HepG2 (cell line): ENCODE data around the gene AP5B1. TPM values are rescaled to one million over a fixed set of nuclear protein-coding genes. Genes with fewer than 3 reads are reported as not detected.
A peak's percentile ranks its signal among the peaks of the same experiment; 100 is the strongest.

ENCODE experiments used
- ATAC-seq: fragments of 200-7000 bp; cut with Tn5 transposase; 3 replicates; pipeline ENCODE4 v1.9.1; 2020; ENCODE audit warnings: mild to moderate bottlenecking, moderate library complexity
- BruUV-seq: library from RNA; stranded (reverse); fragments of 400-500 nt; replicated peaks from 2 replicates; lab custom pipeline; 2021; lab: Mats Ljungman, UMichigan
- CTCF ChIA-PET: fragments of 300-600 bp; formaldehyde crosslinking; extraction: SDS; loops from one replicate; lab custom pipeline; 2021; ENCODE audit warnings: low total read pairs, inconsistent platforms, low intra/inter-chr PET ratio; lab: Yijun Ruan, JAX
- POLR2A ChIA-PET: fragments of 350-600 bp; sonication (Branson Sonifier 250); formaldehyde crosslinking; loops from one replicate; lab custom pipeline; 2020; ENCODE audit warnings: antibody characterized with exemption, inconsistent platforms; lab: Yijun Ruan, JAX
- DNase-seq: peaks from one replicate; pipeline ENCODE4 v3.0.0-alpha.2; 2015; ENCODE audit warnings: low spot score
- FAIRE-seq: peaks from 3 replicates; lab custom pipeline; 2011; peaks lifted over from hg19 to GRCh38; lab: Jason Lieb, UNC
- H2AFZ ChIP-seq: one replicate; pipeline ENCODE4 v1.6.1; 2011; ENCODE audit warnings: low read length, inconsistent platforms
- H3K27ac ChIP-seq: fragments of 300-600 bp; 3 replicates; pipeline ENCODE4 v1.8.0; 2011; ENCODE audit warnings: mixed run types, mild to moderate bottlenecking, mixed read lengths, low read length, inconsistent platforms; ENCODE audit not compliant: insufficient read depth; ENCODE audit errors: extremely low read length
- H3K27me3 ChIP-seq, 2 experiments: fragments of 200-600 bp in 1 of 2; 2 replicates in 1 of 2; 3 replicates in 1 of 2; pipeline versions ENCODE4 v1.6.0 to v1.8.0; 2011; ENCODE audit warnings: low read length in 2 of 2, mild to moderate bottlenecking in 2 of 2, moderate library complexity in 2 of 2, inconsistent platforms in 1 of 2; ENCODE audit not compliant: insufficient read depth in 2 of 2, control insufficient read depth in 1 of 2
- H3K36me3 ChIP-seq, 2 experiments: fragments of 200-600 bp in 1 of 2; replicated peaks in 1 of 2; 2 replicates in 1 of 2; 3 replicates in 1 of 2; pipeline versions ENCODE4 v1.5.1 to v1.8.0; 2011; ENCODE audit warnings: low read length in 2 of 2, inconsistent platforms in 1 of 2; ENCODE audit not compliant: insufficient read depth in 2 of 2, control insufficient read depth in 1 of 2
- H3K4me1 ChIP-seq: 2 replicates; pipeline ENCODE4 v1.5.1; 2012; ENCODE audit warnings: low read length, inconsistent platforms; ENCODE audit not compliant: insufficient read depth
- H3K4me2 ChIP-seq: 2 replicates; pipeline ENCODE4 v1.6.0; 2011; ENCODE audit warnings: low read depth, low read length, inconsistent platforms
- H3K4me3 ChIP-seq, 3 experiments: fragments of 200-600 bp in 1 of 3; sonication (generic), shearing (Covaris generic) in 1 of 3; replicated peaks in 1 of 3; 2 replicates each; pipeline ENCODE4 v1.5.1; 2011 to 2016; ENCODE audit warnings: low read length in 3 of 3, inconsistent platforms in 2 of 3, low read depth in 2 of 3, mild to moderate bottlenecking in 2 of 3, control low read depth in 1 of 3, mixed read lengths in 1 of 3; ENCODE audit not compliant: insufficient read depth in 1 of 3
- H3K79me2 ChIP-seq: one replicate; pipeline ENCODE4 v1.6.1; 2011; ENCODE audit warnings: low read length, inconsistent platforms; ENCODE audit not compliant: insufficient read depth
- H3K9ac ChIP-seq: 2 replicates; pipeline ENCODE4 v1.6.0; 2011; ENCODE audit warnings: mild to moderate bottlenecking, low read depth, low read length, inconsistent platforms; ENCODE audit not compliant: insufficient read depth
- H3K9me3 ChIP-seq: 2 replicates; pipeline ENCODE4 v1.5.1; 2012; ENCODE audit warnings: mild to moderate bottlenecking, low read length
- H4K20me1 ChIP-seq: 2 replicates; pipeline ENCODE4 v1.6.0; 2011; ENCODE audit warnings: inconsistent platforms, mild to moderate bottlenecking, low read length, moderate library complexity; ENCODE audit not compliant: insufficient read depth
- CTCF ChIP-seq: sonication (generic); formaldehyde crosslinking; IDR thresholded peaks from 2 replicates; pipeline ENCODE4 v1.5.0; 2020; ENCODE audit warnings: mild to moderate bottlenecking, missing genetic modification reagents, moderate library complexity
- KLF11 ChIP-seq: IDR thresholded peaks from 2 replicates; pipeline ENCODE4 v1.6.1; 2016; ENCODE audit warnings: missing compliant biosample characterization
- MTERF4 ChIP-seq: sonication (generic); formaldehyde crosslinking; IDR thresholded peaks from 2 replicates; pipeline ENCODE4 v1.8.0; 2023; ENCODE audit warnings: mild to moderate bottlenecking, missing genetic modification reagents
- SPEN ChIP-seq: sonication (generic); formaldehyde crosslinking; IDR thresholded peaks from 2 replicates; pipeline ENCODE4 v1.5.1; 2020; ENCODE audit warnings: low read depth, mild to moderate bottlenecking, missing genetic modification reagents
- STAG1 ChIP-seq: sonication (generic); formaldehyde crosslinking; IDR thresholded peaks from 2 replicates; pipeline ENCODE4 v1.4.0; 2020; ENCODE audit warnings: missing genetic modification reagents
- UBTF ChIP-seq: sonication (generic); formaldehyde crosslinking; IDR thresholded peaks from 2 replicates; pipeline ENCODE4 v1.4.0; 2020; ENCODE audit warnings: mild to moderate bottlenecking, missing genetic modification reagents
- ZNF562 ChIP-seq: sonication (generic); formaldehyde crosslinking; IDR thresholded peaks from 2 replicates; pipeline ENCODE4 v1.8.0; 2022; ENCODE audit warnings: missing genetic modification reagents, borderline replicate concordance
- WGBS: methylation state at CpG from one replicate; pipeline ENCODE4 v1.1.6; 2017; ENCODE audit warnings: low lambda C conversion rate; 5-methylcytosine and 5-hydroxymethylcytosine counted together
- in situ Hi-C: cut with HindIII; loops from 2 replicates; pipeline ENCODE4 v1.10.0; 2017; ENCODE audit warnings: low pct_unique_long_range_greater_than_20kb; ENCODE audit not compliant: extremely low pct_ligation_motif_present
- intact Hi-C: fragments of 100-400 bp; cut with micrococcal nuclease; formaldehyde crosslinking; loops from one replicate; pipeline ENCODE4 v1.10.0; 2022; ENCODE audit not compliant: unreplicated experiment
- polyA plus RNA-seq, 8 experiments: library from polyadenylated mRNA; depleted of rRNA in 3 of 8; stranded (reverse) in 7 of 8; unstranded in 1 of 8; fragments of >200 nt; fragmentation: Illumina TruSeq in 4 of 8; extraction: Trizol in 4 of 8; gene quantifications; 2 replicates each; pipeline versions ENCODE4 v1.2.1 to v1.2.3, GENCODE V29; 2011 to 2016; ENCODE audit warnings: low read depth in 4 of 8, missing spikeins in 1 of 8, mixed read lengths in 1 of 8; ENCODE audit not compliant: insufficient read depth in 1 of 8
- total RNA-seq, 5 experiments: library from RNA; depleted of rRNA; stranded (reverse); fragments of >200 nt; fragmentation: Illumina TruSeq; extraction: Trizol; gene quantifications; 2 replicates each; pipeline ENCODE4 v1.2.3, GENCODE V29; 2016; ENCODE audit warnings: low read depth in 1 of 5

AP5B1 gene
- total and polyA plus RNA-seq, 2 of the 13 experiments (the other 11 are each of a cell fraction or from before 2014, with no cell fraction given): 1.7 to 4.4 TPM

- no TSS peak for BruUV-seq
- no peak overlapping the region for H3K9ac ChIP-seq
- no peak overlapping the region for H3K4me2 ChIP-seq
- no peak for TF ChIP-seq KLF11 (CRISPR knock-in tag)
- no peak for TF ChIP-seq ZNF562 (CRISPR knock-in tag)
- no peak for TF ChIP-seq MTERF4 (CRISPR knock-in tag)
- TF ChIP-seq, all 625 proteins: peak for 0
- intact Hi-C loops (no loop called here), in situ Hi-C loops (no loop called here)
- ChIA-PET CTCF (no interaction called here), POLR2A (interaction anchor here (2.5 kb wide), 1 partner anchor 15 kb away, joined by 6 read pairs; the partner anchor contains the start of gene KAT5)
- no peaks in the 10 kb centered on the region for H3K36me3 ChIP-seq
- FAIRE-seq (no peak), ATAC-seq (peak; percentile 51), DNase-seq (no peak)
- H2AFZ ChIP-seq: no peak overlapping the region
- peaks cover 0 to 11% of the 10 kb centered on the region in 2 experiments; a peak in 3 of 5 replicates for H3K27me3 ChIP-seq
- no peaks in the 10 kb centered on the region for H3K79me2 ChIP-seq
- no peaks in the 10 kb centered on the region for H3K4me1 ChIP-seq
- no peak overlapping the region for H3K4me3 ChIP-seq
- no peak overlapping the region for H3K27ac ChIP-seq
- H3K9me3 ChIP-seq: peaks cover 7% of the 10 kb centered on the region
- no peaks in the 10 kb centered on the region for H4K20me1 ChIP-seq
- WGBS: 43% methylated on average over 4 of the region's 15 CpGs
These were observed 52.9 kb downstream of the AP5B1 start for GRCh38 chr11:65727865-65728264.

- H3K4me2 ChIP-seq: no peak overlapping the region
- ATAC-seq: peak; percentile 52; the same call in 2 of the 3 replicates
- 22% methylated on average over 5 of the region's 6 CpGs for WGBS
- peaks cover 2% of the 10 kb centered on the region for H3K9me3 ChIP-seq
- H3K9ac ChIP-seq: no peak overlapping the region
- in situ Hi-C loops (no loop called here), intact Hi-C loops (no loop called here)
- no peaks in the 10 kb centered on the region for H4K20me1 ChIP-seq
- DNase-seq: no peak
- BruUV-seq: no TSS peak
- H3K79me2 ChIP-seq: no peaks in the 10 kb centered on the region
- H3K4me1 ChIP-seq: no peaks in the 10 kb centered on the region
- H2AFZ ChIP-seq: no peak overlapping the region
- H3K27ac ChIP-seq: no peak overlapping the region
- TF ChIP-seq SPEN (CRISPR knock-in tag) (no peak), CTCF (CRISPR knock-in tag) (0 out of 2 replicates have a peak, but pooled peaks have one; percentile 9), UBTF (CRISPR knock-in tag) (no peak), STAG1 (CRISPR knock-in tag) (0 out of 2 replicates have a peak, but pooled peaks have one; percentile 8)
- CTCF ChIA-PET: no interaction called here
- POLR2A ChIA-PET: interaction anchor here (0.6 kb wide), 1 partner anchor 14 kb away, joined by 3 read pairs; the partner anchor contains the start of gene KAT5
- H3K4me3 ChIP-seq: no peak overlapping the region
- H3K27me3 ChIP-seq: peaks cover 0 to 11% of the 10 kb centered on the region in 2 experiments; a peak in 3 of 5 replicates
- no peaks in the 10 kb centered on the region for H3K36me3 ChIP-seq
- FAIRE-seq: no peak
These were observed 54.1 kb downstream of the AP5B1 start for GRCh38 chr11:65726660-65727059.
